CD14-positive monocyte (primary cell): ENCODE results near the gene UST. TPM values are rescaled to one million over a fixed set of nuclear protein-coding genes. Genes with fewer than 3 reads are reported as not detected.

Experiments
- DNase-seq, 3 donors: peaks; one replicate each; pipeline ENCODE4 v3.0.0-alpha.2; 2011 to 2022
- H2AFZ ChIP-seq: 2 replicates; pipeline ENCODE4 v1.6.0; 2012; ENCODE audit warnings: mild to moderate bottlenecking, low read depth, low read length, inconsistent platforms; ENCODE audit not compliant: insufficient read depth, poor library complexity, severe bottlenecking
- H3K27ac ChIP-seq, 2 donors: 1 replicate in 1 of 2; 2 replicates in 1 of 2; pipeline ENCODE4 v1.5.1; 2012 to 2013; ENCODE audit warnings: low read length in 2 of 2, control low read depth in 1 of 2, inconsistent platforms in 1 of 2, low read depth in 1 of 2, mild to moderate bottlenecking in 1 of 2
- H3K27me3 ChIP-seq, 2 donors: one replicate each; pipeline versions ENCODE4 v1.6.0 to v1.6.1; 2011 to 2013; ENCODE audit warnings: low read length in 2 of 2; ENCODE audit not compliant: control insufficient read depth in 2 of 2, insufficient read depth in 2 of 2
- H3K36me3 ChIP-seq, 2 donors: replicated peaks in 1 of 2; 1 replicate in 1 of 2; 2 replicates in 1 of 2; pipeline versions ENCODE4 v1.5.1 to v1.6.1; 2012 to 2013; ENCODE audit warnings: low read length in 2 of 2, control low read depth in 1 of 2, inconsistent platforms in 1 of 2, mild to moderate bottlenecking in 1 of 2; ENCODE audit not compliant: insufficient read depth in 2 of 2, control insufficient read depth in 1 of 2
- H3K4me1 ChIP-seq, 2 donors: 1 replicate in 1 of 2; 2 replicates in 1 of 2; pipeline versions ENCODE4 v1.5.1 to v1.6.1; 2012 to 2013; ENCODE audit warnings: low read length in 2 of 2, control low read depth in 1 of 2, inconsistent platforms in 1 of 2, mild to moderate bottlenecking in 1 of 2, moderate library complexity in 1 of 2; ENCODE audit not compliant: insufficient read depth in 2 of 2, control insufficient read depth in 1 of 2
- H3K4me2 ChIP-seq: replicated peaks from 2 replicates; pipeline ENCODE3; 2012; ENCODE audit warnings: low read length, moderate library complexity, mild to moderate bottlenecking; ENCODE audit not compliant: poor library complexity, severe bottlenecking; ENCODE audit errors: extremely low read depth
- H3K4me3 ChIP-seq, 3 experiments: fragments of 200-600 bp in 1 of 3; sonication (generic) in 1 of 3; replicated peaks in 1 of 3; 1 replicate in 2 of 3; 2 replicates in 1 of 3; pipeline ENCODE4 v1.5.1; 2011 to 2013; ENCODE audit warnings: low read length in 3 of 3, mild to moderate bottlenecking in 3 of 3, control low read depth in 2 of 3, low read depth in 2 of 3, inconsistent platforms in 1 of 3, moderate library complexity in 1 of 3
- H3K79me2 ChIP-seq: 2 replicates; pipeline ENCODE4 v1.6.0; 2012; ENCODE audit warnings: mild to moderate bottlenecking, control low read depth, inconsistent platforms, low read length, moderate library complexity; ENCODE audit not compliant: insufficient read depth
- H3K9ac ChIP-seq: 2 replicates; pipeline ENCODE4 v1.6.0; 2017; ENCODE audit warnings: low read length, mild to moderate bottlenecking; ENCODE audit not compliant: insufficient read depth, poor library complexity, severe bottlenecking
- H3K9me3 ChIP-seq, 2 donors: replicated peaks in 1 of 2; 1 replicate in 1 of 2; 2 replicates in 1 of 2; pipeline versions ENCODE4 v1.5.1 to v1.6.1; 2012 to 2013; ENCODE audit warnings: low read length in 2 of 2, control low read depth in 1 of 2; ENCODE audit not compliant: control insufficient read depth in 1 of 2, insufficient read depth in 1 of 2
- H4K20me1 ChIP-seq: 2 replicates; pipeline ENCODE4 v1.6.0; 2012; ENCODE audit warnings: mild to moderate bottlenecking, low read length, control low read depth, moderate library complexity; ENCODE audit not compliant: insufficient read depth
- H3K27ac Mint-ChIP-seq, 7 donors: one replicate each; pipeline ENCODE4 v1.8.0; 2020; ENCODE audit warnings: mild to moderate bottlenecking in 7 of 7, mixed read lengths in 7 of 7, moderate library complexity in 6 of 7, inconsistent platforms in 2 of 7
- H3K27me3 Mint-ChIP-seq, 3 donors: one replicate each; pipeline ENCODE4 v1.8.0; 2021 to 2022; ENCODE audit warnings: low read depth in 3 of 3, mild to moderate bottlenecking in 3 of 3, mixed read lengths in 3 of 3, moderate library complexity in 3 of 3, inconsistent platforms in 1 of 3
- H3K36me3 Mint-ChIP-seq, 2 donors: one replicate each; pipeline ENCODE4 v1.8.0; 2020; ENCODE audit warnings: mixed read lengths in 2 of 2, inconsistent platforms in 1 of 2, mild to moderate bottlenecking in 1 of 2
- H3K4me1 Mint-ChIP-seq: one replicate; pipeline ENCODE4 v1.8.0; 2020; ENCODE audit warnings: mild to moderate bottlenecking, mixed read lengths
- H3K4me3 Mint-ChIP-seq, 2 donors: one replicate each; pipeline ENCODE4 v1.8.0; 2020; ENCODE audit warnings: mild to moderate bottlenecking in 2 of 2, mixed read lengths in 2 of 2, moderate library complexity in 1 of 2
- H3K9me3 Mint-ChIP-seq, 7 donors: one replicate each; pipeline ENCODE4 v1.8.0; 2020 to 2022; ENCODE audit warnings: mixed read lengths in 7 of 7, mild to moderate bottlenecking in 6 of 7, moderate library complexity in 6 of 7, inconsistent platforms in 2 of 7
- CTCF ChIP-seq: fragments of 200-600 bp; IDR thresholded peaks from one replicate; pipeline ENCODE4 v1.8.0; 2022; ENCODE audit warnings: antibody characterized with exemption, mild to moderate bottlenecking
- WGBS: methylation state at CpG from one replicate; pipeline ENCODE4 v1.1.5; 2013; ENCODE audit warnings: missing lambda C conversion rate; ENCODE audit not compliant: insufficient coverage; 5-methylcytosine and 5-hydroxymethylcytosine counted together
- intact Hi-C, 2 donors: fragments of 100-400 bp; cut with micrococcal nuclease; formaldehyde crosslinking; loops; one replicate each; pipeline versions ENCODE4 v1.15.0 to v1.15.1; 2023
- polyA plus RNA-seq, 3 donors: library from polyadenylated mRNA; depleted of rRNA in 1 of 3; unstranded in 2 of 3; stranded (reverse) in 1 of 3; fragments of 300-500 nt in 2 of 3; fragments of >200 nt in 1 of 3; fragmentation: Illumina TruSeq in 2 of 3; gene quantifications; 1 replicate in 2 of 3; 2 replicates in 1 of 3; pipeline ENCODE4 v1.2.3, GENCODE V29; 2012 to 2021

The UST gene
- polyA plus RNA-seq, 3 donors = 0.33 to 0.53 (median 0.48) TPM

- TF ChIP-seq CTCF = no peak
- Histone ChIP-seq H3K4me1 (no peaks in the 10 kb centered on the region), H3K27me3 (no peaks in the 10 kb centered on the region), H3K9me3 (no peaks in the 10 kb centered on the region), H3K4me3 (no peak overlapping the region), H3K9ac (no peak overlapping the region), H3K27ac (no peak overlapping the region), H4K20me1 (no peaks in the 10 kb centered on the region), H3K36me3 (no peaks in the 10 kb centered on the region), H2AFZ (no peak overlapping the region), H3K4me2 (no peak overlapping the region), H3K79me2 (no peaks in the 10 kb centered on the region)
- Mint-ChIP-seq H3K27ac (no peak overlapping the region), H3K4me1 (no peaks in the 10 kb centered on the region), H3K9me3 (no peaks in the 10 kb centered on the region), H3K36me3 (no peaks in the 10 kb centered on the region), H3K4me3 (no peak overlapping the region), H3K27me3 (no peaks in the 10 kb centered on the region)
- 100% methylated on average over 1 of the region's 12 CpGs for WGBS
- no peak for DNase-seq
- intact Hi-C loops = no loop called here
Measured at GRCh38 chr6:148842296-148843019, 95.6 kb downstream of the UST start.

DNA sequence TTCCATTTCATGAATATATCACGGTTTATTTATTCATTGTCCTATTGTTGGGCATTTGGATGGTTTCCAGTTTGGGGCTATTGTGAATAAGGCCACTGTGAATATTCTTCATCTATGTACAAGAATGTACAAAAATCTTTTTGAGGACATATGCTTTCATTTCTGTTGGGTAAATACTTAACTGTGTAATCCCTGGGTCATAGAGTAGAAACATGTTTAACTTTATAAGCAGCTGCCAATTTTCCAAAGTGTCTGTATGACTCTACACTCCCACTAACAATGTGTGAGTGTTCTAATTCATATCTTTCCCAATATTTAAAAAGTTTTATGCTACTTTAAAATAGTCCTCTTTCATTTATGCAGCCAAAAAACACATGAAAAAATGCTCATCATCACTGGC, 98.6 kb downstream of the UST start:
- intact Hi-C loops = no loop called here
- no peak overlapping the region for H3K9ac ChIP-seq
- no peak overlapping the region for H3K4me2 ChIP-seq
- Mint-ChIP-seq H3K27me3 (no peaks in the 10 kb centered on the region), H3K27ac (no peak overlapping the region), H3K36me3 (no peaks in the 10 kb centered on the region), H3K4me3 (no peak overlapping the region), H3K9me3 (no peaks in the 10 kb centered on the region), H3K4me1 (no peaks in the 10 kb centered on the region)
- no CpG with 5 or more reads among the region's 1 CpG for WGBS
- no peak for TF ChIP-seq CTCF
- no peak overlapping the region for H3K27ac ChIP-seq
- no peaks in the 10 kb centered on the region for H3K4me1 ChIP-seq
- H3K36me3 ChIP-seq = no peaks in the 10 kb centered on the region
- no peaks in the 10 kb centered on the region for H3K27me3 ChIP-seq
- H3K79me2 ChIP-seq = no peaks in the 10 kb centered on the region
- no peaks in the 10 kb centered on the region for H4K20me1 ChIP-seq
- no peak overlapping the region for H2AFZ ChIP-seq
- H3K9me3 ChIP-seq = no peaks in the 10 kb centered on the region
- no peak for DNase-seq
- no peak overlapping the region for H3K4me3 ChIP-seq
